DOHH2 (cell line): ENCODE results near the gene BMP15.

Source experiments
- EZH2phosphoT487 ChIP-seq: fragments of 200-600 bp; sonication (generic); IDR thresholded peaks from 2 replicates; pipeline ENCODE4 v1.6.1; 2017; ENCODE audit warnings: borderline replicate concordance, mild to moderate bottlenecking, antibody characterized with exemption, low read length, moderate library complexity, mixed read lengths
- TF ChIP-seq, protein P1 (sequence below): fragments of 200-600 bp; sonication (generic); IDR thresholded peaks from one replicate; pipeline ENCODE4 v1.5.1; 2014; ENCODE audit warnings: antibody characterized with exemption, mild to moderate bottlenecking, low read depth, low read length; ENCODE audit not compliant: poor library complexity, severe bottlenecking

DNA sequence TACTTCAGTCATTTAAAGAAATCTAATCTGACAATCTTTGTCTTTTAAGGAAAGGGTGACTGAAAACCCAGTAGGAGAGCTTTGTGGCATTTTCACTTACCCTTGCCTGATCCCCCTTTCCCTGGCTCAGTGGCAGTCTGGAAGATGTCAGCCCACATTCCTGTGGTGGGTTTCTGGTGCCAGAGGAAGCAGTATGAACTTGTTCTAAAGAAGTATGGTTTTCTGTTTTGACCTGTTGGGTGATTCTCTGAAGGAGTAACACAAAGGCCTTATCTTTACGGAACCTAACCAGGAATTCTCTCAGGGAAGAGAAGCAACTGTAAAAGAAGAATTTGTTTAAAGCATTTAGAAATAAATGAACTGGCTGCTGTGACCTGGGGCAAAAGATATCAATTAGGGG lies 41.9 kb downstream of the BMP15 start:
- TF ChIP-seq, protein P1, sequence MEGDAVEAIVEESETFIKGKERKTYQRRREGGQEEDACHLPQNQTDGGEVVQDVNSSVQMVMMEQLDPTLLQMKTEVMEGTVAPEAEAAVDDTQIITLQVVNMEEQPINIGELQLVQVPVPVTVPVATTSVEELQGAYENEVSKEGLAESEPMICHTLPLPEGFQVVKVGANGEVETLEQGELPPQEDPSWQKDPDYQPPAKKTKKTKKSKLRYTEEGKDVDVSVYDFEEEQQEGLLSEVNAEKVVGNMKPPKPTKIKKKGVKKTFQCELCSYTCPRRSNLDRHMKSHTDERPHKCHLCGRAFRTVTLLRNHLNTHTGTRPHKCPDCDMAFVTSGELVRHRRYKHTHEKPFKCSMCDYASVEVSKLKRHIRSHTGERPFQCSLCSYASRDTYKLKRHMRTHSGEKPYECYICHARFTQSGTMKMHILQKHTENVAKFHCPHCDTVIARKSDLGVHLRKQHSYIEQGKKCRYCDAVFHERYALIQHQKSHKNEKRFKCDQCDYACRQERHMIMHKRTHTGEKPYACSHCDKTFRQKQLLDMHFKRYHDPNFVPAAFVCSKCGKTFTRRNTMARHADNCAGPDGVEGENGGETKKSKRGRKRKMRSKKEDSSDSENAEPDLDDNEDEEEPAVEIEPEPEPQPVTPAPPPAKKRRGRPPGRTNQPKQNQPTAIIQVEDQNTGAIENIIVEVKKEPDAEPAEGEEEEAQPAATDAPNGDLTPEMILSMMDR: no peak
- no peak for TF ChIP-seq EZH2phosphoT487
